Superior temporal gyrus (tissue), 1 donor: ENCODE results near the gene ARID3A.

Experiments used
- DNase-seq: peaks from one replicate; pipeline ENCODE4 v3.0.0-alpha.2; 2016; ENCODE audit errors: extremely low spot score

Gene ARID3A

GRCh38 chr19:1003283-1003682, 77.4 kb downstream of the ARID3A start:
- no peak for DNase-seq

- DNase-seq = no peak
These were observed 78.5 kb downstream of the ARID3A start for GRCh38 chr19:1004204-1004802.

GRCh38 chr19:1004803-1005664, 79.2 kb downstream of the ARID3A start:
- no peak for DNase-seq

DNA sequence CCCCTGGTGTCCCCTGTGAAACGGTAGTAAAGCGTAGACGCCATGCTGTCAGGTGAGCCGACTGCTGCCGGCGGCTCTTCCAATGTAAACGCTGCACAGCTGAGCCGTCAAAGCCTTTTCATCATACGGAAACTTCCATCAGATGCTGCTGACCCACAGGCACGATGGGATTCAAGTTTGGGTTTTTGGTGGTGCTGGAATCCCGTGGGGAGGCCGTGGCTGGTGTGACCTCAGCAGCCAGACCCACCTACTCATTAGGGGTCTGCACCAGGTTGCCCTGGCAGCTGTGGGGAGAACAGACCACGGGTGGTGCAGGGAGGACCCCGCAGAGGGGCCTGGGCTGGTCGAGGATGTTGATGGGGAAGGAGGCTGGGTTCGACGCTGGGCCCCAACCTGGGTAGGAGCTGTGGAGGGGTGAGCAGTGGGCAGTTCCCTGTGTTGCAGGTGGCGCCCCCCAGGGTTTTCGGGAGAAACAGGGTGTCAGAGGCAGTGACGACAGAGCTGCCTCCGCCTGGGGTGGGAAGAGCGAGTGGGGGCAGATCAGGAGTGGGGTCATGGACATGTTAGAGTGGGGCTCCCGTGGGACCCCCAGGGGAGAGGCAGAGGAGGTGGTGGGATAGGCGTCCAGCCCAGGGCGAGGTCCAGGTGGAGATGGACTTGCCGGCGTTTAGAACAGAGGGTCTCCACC, 81.0 kb downstream of the ARID3A start:
- DNase-seq = no peak

DNA sequence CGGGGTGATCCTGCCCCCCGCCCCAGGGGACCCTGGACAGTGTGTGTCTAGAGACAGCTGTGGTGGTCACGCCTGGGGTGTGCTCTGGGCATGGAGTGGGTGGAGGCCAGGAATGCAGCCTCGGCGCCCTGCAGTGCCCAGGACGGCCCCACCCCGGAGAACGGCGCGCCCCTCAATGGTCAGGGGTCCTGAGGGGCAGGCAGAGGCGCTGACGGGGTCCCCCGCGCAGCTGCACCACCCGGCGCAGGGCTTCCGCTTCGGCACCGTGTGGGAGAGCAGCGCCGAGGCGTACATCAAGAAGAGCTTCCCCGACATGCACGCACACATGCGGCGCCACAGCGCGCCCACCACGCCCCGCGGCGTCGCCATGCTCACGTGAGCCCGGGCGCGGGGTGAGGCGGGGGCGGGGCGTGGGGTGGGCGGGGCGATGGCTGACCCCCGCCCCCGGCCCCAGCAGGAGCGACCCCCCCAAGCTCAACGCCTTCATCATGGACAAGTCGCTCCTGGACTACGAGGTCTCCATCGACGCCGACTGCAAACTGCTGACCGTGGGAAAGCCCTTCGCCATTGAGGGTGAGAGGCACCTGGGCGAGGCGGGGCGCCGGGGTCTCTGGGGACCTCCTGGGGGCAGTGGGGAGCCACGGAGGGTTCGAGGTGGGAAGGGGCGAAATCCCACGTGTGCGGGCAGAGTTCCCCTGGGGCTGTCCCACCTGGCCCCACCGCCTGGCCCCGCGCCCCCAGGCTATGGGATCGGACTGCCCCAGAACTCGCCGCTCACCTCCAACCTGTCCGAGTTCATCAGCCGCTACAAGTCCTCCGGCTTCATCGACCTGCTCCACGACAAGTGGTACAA, 81.8 kb downstream of the ARID3A start:
- no peak for DNase-seq

DNA sequence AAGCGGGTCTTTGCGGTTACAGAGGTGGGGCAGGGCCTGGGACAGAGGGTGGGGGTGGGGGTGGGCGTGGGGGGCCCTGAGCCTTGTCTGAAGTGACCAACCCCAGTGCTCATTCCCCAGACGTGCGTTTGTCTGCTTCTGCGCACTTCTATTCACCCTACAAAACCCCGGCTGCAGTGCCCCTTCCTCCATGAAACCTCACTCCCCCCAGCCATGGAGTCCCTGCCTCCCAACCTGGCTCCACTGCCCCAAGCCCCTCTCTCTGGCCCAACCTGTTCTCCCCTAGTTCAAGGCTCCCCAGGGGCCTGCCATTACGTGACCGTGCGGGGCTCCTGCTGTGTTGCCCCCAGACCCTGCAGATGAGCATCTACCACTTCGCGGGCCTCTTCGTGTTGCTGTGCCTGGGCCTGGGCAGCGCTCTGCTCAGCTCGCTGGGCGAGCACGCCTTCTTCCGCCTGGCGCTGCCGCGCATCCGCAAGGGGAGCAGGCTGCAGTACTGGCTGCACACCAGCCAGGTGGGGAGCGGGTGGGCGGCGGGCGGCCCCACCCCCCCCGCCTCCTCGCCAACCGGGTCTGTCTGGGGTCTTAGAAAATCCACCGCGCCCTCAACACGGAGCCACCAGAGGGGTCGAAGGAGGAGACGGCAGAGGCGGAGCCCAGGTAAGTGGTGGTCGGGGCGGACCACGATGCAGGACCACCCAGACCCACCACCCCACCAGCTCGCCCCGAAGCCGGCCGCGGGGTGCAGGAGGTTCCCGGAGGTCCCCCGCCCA, 82.6 kb downstream of the ARID3A start:
- DNase-seq = no peak

GRCh38 chr19:1009041-1009980, 83.5 kb downstream of the ARID3A start:
- DNase-seq = peak; percentile 8

DNA sequence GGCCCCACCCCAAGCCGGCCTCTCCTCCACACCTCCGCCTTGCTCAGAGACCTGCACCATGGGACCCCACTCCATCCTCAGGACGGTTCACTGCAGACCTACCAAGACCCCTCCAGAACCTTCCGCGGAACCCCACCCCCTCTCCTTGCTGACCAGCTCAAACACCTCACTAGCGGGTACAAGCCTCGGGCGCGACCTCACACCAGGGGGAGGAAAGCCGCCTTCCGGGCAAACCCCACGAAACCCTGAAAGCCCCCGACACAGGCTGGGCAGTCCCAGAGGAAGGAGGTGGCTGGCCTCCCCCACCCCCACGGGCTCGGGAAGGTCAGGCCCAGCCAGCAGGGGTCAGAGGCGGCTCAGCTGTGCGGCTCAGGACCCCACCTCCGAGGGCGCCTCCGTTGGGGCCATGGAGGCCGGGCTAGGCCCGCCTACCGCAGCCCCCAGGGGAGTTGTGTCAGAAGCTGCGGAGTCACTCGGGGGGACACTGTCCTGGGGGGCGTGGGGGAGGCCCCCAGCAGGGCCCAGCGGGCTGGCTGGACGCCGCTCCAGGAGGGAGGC, 84.2 kb downstream of the ARID3A start:
- DNase-seq = no peak

DNA sequence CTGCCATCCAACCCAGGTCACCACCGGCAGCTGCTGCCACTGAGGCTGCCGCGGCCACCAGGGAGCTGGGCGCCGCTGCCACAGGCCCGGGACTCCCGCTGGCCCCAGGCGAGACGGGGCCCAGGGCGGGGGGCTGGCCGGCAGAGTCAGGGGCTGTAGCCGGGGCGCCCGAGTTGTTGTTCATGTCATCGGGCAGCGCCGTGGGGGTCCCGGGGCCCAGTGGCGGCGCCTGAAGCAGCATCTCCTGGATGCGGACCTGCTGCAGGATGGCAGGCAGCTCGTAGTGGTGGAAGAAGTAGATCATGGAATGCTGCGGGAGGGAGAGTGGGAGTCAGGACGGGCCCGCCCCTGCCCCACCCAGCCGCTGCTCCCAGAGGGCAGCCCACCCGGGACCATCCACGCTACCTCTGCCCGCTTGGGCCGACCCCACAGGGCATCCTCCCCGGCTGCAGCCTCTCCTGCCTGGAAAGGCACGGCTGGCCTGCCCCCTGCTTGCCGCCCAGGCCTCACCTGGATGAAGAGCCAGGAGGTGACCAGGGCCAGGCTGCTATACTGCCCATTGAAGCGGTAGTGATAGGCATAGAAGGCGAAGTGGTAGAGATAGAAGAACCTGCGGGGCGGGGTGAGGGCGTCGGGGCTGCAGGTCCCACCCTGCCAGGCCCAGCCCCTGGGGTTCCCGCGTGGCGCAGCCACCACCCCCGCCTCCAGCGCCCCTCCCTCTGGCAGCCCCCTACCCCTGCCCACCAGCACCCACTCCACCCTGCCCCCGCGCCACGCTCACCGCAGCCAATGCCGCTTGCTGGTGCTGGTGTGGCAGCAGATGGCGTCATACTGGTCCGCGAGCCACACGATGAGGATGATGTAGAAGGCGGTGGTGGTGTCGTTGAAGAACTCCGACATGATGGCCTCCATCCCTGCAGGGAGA, 85.0 kb downstream of the ARID3A start:
- no peak for DNase-seq

DNA sequence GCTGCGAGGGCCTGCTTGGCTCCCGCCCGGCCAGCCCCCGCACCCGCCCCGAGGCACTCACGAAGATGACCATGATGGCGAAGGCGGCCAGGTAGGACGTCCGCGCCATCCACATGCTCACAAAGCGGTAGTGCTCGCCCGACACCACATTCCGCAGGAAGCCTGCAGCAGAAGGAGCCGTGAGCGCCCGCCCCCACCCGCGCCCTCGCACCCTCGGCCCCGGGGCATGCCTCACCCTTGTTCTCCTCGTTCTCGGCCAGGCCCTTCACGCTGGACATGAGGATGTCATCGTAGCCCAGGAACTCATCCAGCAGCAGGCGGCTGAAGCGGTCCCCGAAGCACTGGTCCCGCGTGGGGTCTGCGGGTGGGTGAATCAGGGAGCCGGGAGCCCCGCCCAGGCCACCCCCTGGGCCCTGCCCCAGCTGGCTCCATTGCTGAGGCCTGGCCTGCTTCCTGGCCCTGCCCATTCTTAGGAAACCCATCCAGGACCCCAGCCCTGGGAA, 86.0 kb downstream of the ARID3A start:
- DNase-seq = no peak

- DNase-seq = no peak
These were observed 86.5 kb downstream of the ARID3A start for GRCh38 chr19:1012334-1012733.

- no peak for DNase-seq
These were observed 87.4 kb downstream of the ARID3A start for GRCh38 chr19:1013218-1013617.

- no peak for DNase-seq
These were observed 88.6 kb downstream of the ARID3A start for GRCh38 chr19:1014161-1015060.

DNA sequence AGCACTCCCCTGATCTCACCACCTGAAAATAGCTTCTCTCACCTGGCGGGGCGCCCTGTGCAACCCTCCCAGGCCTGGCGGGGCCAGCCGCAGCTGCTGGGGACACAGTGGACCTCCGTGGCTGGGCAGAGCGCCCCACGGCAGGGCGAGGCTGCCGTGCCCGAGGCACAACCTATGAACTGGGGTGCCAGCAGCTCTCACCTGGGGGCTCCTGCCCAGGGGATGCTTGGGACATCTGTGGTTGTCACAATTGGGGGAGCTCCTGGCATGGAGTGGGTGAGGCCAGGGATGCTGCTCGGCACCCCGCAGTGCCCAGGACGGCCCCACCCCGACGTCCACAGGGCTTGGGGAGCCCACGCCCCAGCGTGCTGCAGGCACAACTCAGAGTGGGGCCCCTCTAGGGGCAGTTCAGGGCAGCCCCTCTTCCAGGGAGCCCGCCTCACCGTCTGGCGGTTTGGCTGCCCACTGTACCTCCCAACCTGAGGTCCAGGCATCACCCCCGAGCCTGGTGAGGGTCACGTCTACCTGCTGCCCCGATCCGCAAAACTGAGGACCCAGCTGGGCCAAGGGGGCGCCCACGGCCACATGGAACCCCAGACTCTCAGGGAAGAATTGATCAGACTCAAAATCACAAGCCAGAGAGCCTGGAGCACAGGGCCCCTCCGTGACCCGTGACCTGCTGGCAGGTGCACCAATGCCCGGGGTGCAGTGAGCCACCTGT, 89.4 kb downstream of the ARID3A start:
- DNase-seq = no peak

GRCh38 chr19:1015782-1016646, 90.2 kb downstream of the ARID3A start:
- no peak for DNase-seq
